Suprapubic skin (tissue), 4 donors: Measurements from ENCODE around the gene COMMD2.

Experiments used
- EP300 ChIP-seq: sonication (generic); formaldehyde crosslinking; IDR thresholded peaks from one replicate; pipeline ENCODE4 v1.6.1; 2017; ENCODE audit warnings: antibody characterized with exemption
- POLR2AphosphoS5 ChIP-seq, 3 donors: sonication (generic); formaldehyde crosslinking; IDR thresholded peaks; one replicate each; pipeline ENCODE4 v1.6.1; 2017; ENCODE audit warnings: antibody characterized with exemption in 3 of 3
- TF ChIP-seq, protein P1 (sequence below), 2 donors: fragments of 200-600 bp in 1 of 2; fragments of 450-650 bp in 1 of 2; sonication (generic) in 1 of 2; IDR thresholded peaks; one replicate each; pipeline ENCODE4 v1.5.1; 2016 to 2019; ENCODE audit warnings: antibody characterized with exemption in 2 of 2, mild to moderate bottlenecking in 1 of 2, moderate library complexity in 1 of 2

DNA sequence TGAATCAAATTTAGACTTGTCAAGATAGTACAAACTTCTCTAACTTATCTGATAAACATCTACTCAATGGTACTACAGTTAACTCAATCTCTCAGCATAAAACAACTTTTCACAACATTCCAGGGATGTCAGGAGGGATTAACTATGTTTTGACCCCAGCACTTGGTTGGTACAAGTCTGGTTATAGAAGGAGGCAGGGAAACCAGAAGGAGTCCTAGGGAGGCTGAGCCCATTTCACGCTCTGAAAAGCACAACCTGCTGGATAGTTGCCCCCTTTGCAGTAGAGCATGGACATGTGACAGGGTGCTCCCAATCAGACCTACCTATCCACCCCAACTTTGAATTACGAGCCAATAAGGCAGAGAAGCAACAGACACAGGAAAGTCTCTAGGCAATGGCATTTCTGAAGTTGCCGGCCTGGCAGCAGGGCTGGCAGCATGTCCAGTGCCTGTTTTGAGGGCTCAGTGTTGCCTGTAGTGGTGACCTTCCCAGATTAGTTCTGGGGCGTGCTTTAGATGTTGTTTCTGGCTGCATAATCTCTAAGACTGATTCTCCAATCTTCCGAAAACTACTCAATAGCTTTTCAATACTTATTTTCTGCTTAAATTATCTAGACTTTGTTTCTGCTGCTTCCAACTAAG lies 31.9 kb upstream of the COMMD2 start:
- TF ChIP-seq, protein P1, sequence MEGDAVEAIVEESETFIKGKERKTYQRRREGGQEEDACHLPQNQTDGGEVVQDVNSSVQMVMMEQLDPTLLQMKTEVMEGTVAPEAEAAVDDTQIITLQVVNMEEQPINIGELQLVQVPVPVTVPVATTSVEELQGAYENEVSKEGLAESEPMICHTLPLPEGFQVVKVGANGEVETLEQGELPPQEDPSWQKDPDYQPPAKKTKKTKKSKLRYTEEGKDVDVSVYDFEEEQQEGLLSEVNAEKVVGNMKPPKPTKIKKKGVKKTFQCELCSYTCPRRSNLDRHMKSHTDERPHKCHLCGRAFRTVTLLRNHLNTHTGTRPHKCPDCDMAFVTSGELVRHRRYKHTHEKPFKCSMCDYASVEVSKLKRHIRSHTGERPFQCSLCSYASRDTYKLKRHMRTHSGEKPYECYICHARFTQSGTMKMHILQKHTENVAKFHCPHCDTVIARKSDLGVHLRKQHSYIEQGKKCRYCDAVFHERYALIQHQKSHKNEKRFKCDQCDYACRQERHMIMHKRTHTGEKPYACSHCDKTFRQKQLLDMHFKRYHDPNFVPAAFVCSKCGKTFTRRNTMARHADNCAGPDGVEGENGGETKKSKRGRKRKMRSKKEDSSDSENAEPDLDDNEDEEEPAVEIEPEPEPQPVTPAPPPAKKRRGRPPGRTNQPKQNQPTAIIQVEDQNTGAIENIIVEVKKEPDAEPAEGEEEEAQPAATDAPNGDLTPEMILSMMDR (IDR thresholded peaks at IDR 0.05), result no peak
- TF ChIP-seq EP300 (no peak), POLR2AphosphoS5 (IDR thresholded peaks at IDR 0.05) (no peak)
